Bronchial epithelial cell (primary cell): ENCODE data around the gene PIH1D1. TPM values are rescaled to one million over a fixed set of nuclear protein-coding genes. Genes with fewer than 3 reads are reported as not detected.
A peak's percentile ranks its signal among the peaks of the same experiment; 100 is the strongest.

ENCODE experiments used
- DNase-seq: peaks from one replicate; pipeline ENCODE4 v3.0.0-alpha.2; 2010; ENCODE audit warnings: low read depth
- FAIRE-seq: peaks from 2 replicates; lab custom pipeline; 2011; peaks lifted over from hg19 to GRCh38; lab: Jason Lieb, UNC
- H3K27me3 ChIP-seq: 2 replicates; pipeline ENCODE4 v1.5.1; 2011; ENCODE audit warnings: low read length; ENCODE audit not compliant: control insufficient read depth, insufficient read depth
- H3K36me3 ChIP-seq: 2 replicates; pipeline ENCODE4 v1.5.1; 2011; ENCODE audit warnings: low read length; ENCODE audit not compliant: control insufficient read depth, insufficient read depth
- H3K4me3 ChIP-seq: 2 replicates; pipeline ENCODE4 v1.5.1; 2011; ENCODE audit warnings: mild to moderate bottlenecking, low read depth, low read length, control low read depth
- CTCF ChIP-seq: IDR thresholded peaks from 2 replicates; pipeline ENCODE4 v1.5.1; 2011; ENCODE audit warnings: mild to moderate bottlenecking, moderate library complexity, low read length, control low read depth, inconsistent platforms; ENCODE audit not compliant: insufficient read depth, severe bottlenecking
- total RNA-seq: library from RNA; depleted of rRNA; stranded (reverse); fragments of >200 nt; gene quantifications from 2 replicates; pipeline ENCODE4 v1.2.1, GENCODE V29; 2014

The PIH1D1 gene
- 72.8 and 115 TPM in 2 replicates for total RNA-seq

DNA sequence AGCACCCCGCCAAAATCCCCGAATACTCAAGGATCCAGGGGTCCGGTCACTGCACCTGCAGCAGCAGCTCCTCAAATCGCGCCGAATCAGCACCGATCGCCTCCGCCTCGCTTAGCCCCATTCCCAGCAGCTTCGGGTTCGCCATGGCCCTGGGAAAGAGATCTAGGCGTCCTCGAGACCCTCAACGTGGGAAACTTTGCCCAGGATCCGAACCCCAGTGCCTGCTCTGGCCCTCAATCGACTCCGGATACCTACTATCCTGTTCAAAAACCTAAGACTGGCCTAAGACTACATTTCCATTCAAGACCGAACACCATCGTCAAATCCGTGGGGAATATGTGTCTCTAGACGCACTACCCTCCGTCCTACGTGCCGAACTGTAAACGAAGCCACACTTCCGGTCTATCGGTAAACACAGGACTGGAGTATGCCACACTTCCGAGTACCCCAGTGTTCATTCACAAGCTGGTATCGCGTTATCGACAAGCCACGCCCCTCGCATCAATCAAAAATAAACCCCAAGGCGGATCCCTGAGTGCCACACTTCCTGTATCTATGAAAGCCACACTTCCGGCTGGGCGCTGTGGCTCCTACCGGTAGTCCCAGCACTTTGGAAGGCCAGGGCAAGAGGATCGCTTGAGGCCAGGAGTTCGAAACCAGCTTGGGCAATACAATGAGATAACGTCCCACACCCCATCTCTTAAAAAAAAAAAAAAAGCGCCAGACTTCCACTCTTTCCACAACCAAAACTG lies at the start of gene PIH1D1:
PIH1D1 (minus strand) TSS at position 385 of the 752 bp plus-strand sequence; CDS start at position 145, 240 bp downstream.
- H3K4me3 ChIP-seq = peak within 1 kb of the TSS; percentile 74
- peak; percentile 98 for DNase-seq
- H3K36me3 ChIP-seq = peaks cover 13% of the 10 kb centered on the region
- TF ChIP-seq CTCF = peak; percentile 24
- FAIRE-seq = peak; percentile 83
- no peaks in the 10 kb centered on the region for H3K27me3 ChIP-seq

- H3K4me3 ChIP-seq = no peak overlapping the region
- H3K27me3 ChIP-seq = no peaks in the 10 kb centered on the region
- TF ChIP-seq CTCF = no peak
- FAIRE-seq (no peak), DNase-seq (no peak)
- peaks cover 24% of the 10 kb centered on the region for H3K36me3 ChIP-seq
Observed at GRCh38 chr19:49499030-49499670, 47.5 kb upstream of the PIH1D1 start.

DNA sequence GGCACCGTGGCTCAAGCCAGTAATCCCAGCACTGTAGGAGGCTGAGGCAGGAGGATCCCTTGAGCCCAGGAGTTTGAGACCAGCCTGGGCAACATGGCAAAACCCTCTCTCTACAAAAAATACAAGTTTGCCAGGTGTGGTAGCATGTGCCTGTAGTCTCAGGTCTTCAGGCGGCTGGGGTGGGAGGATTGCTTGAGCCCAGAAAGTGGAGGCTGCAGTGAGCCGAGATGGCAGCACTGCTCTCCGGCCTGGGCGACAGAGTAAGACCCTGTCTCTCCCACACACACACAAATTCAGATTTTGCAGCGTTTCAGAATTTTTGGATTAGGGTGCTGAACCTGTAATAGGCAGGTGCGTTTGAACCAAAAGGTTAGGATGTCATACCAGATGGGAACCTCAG lies 46.9 kb upstream of the PIH1D1 start:
- Histone ChIP-seq H3K36me3 (peaks cover 24% of the 10 kb centered on the region), H3K4me3 (no peak overlapping the region), H3K27me3 (no peaks in the 10 kb centered on the region)
- no peak for FAIRE-seq
- DNase-seq = no peak
- TF ChIP-seq CTCF = no peak

GRCh38 chr19:49497789-49498103 lies 46.1 kb upstream of the PIH1D1 start:
- FAIRE-seq = no peak
- Histone ChIP-seq H3K4me3 (peak overlapping the region; percentile 78), H3K36me3 (peaks cover 24% of the 10 kb centered on the region), H3K27me3 (no peaks in the 10 kb centered on the region)
- TF ChIP-seq CTCF = no peak
- DNase-seq = no peak

DNA sequence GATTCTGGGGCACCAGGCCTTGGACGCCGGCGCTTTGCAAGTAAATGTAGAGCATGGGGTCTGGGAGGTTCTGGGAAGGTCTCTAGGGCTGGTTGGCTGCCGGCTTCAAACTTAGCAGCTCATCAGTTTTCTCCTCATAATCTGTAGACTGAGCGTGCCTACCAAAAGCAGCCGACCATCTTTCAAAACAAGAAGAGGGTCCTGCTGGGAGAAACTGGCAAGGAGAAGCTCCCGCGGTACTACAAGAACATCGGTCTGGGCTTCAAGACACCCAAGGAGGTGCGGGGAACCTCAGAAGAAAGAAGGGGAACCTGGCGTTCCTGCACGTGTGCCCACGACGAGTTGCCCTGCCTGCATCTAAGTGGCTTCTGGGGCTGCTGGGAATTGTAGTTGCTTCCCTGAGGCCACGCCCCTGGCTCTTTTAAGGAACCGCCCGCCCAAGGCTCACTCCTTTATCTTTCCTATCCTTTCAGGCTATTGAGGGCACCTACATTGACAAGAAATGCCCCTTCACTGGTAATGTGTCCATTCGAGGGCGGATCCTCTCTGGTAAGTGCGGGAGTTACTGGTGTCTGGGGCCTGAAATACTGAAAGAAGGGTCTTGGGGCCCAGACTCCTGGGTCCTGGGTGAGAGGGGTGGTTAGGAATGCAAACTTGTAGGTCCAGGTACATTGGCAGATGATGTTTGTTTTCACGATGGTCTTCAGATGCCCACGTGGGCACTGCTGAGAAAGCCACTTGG lies 45.6 kb upstream of the PIH1D1 start:
- H3K27me3 ChIP-seq = no peaks in the 10 kb centered on the region
- peaks cover 24% of the 10 kb centered on the region for H3K36me3 ChIP-seq
- TF ChIP-seq CTCF = no peak
- FAIRE-seq = no peak
- peak overlapping the region; percentile 78 for H3K4me3 ChIP-seq
- DNase-seq = peak; percentile 45
